IPS DF 6.9 (cell line): ENCODE data around the gene VWA8.

Experiments
- DNase-seq: peaks from one replicate; pipeline ENCODE4 v3.0.0-alpha.2; 2013; ENCODE audit warnings: low read depth, low spot score
- H3K27ac ChIP-seq: one replicate; pipeline ENCODE4 v1.5.1; 2013; ENCODE audit warnings: low read length, control low read depth
- H3K27me3 ChIP-seq: 2 replicates; pipeline ENCODE4 v1.6.1; 2013; ENCODE audit warnings: mild to moderate bottlenecking, low read length; ENCODE audit not compliant: control insufficient read depth, insufficient read depth
- H3K36me3 ChIP-seq: 2 replicates; pipeline ENCODE4 v1.6.1; 2013; ENCODE audit warnings: low read length; ENCODE audit not compliant: control insufficient read depth, insufficient read depth
- H3K4me1 ChIP-seq: 2 replicates; pipeline ENCODE4 v1.6.1; 2013; ENCODE audit warnings: low read length; ENCODE audit not compliant: control insufficient read depth, insufficient read depth
- H3K4me3 ChIP-seq: 2 replicates; pipeline ENCODE4 v1.5.1; 2013; ENCODE audit warnings: mild to moderate bottlenecking, low read length
- H3K9me3 ChIP-seq: 2 replicates; pipeline ENCODE4 v1.6.1; 2013; ENCODE audit warnings: low read length, inconsistent platforms; ENCODE audit not compliant: control insufficient read depth, insufficient read depth
- WGBS: extraction: QIAGEN DNeasy Blood & Tissue Kit; methylation state at CpG from one replicate; pipeline ENCODE4 v1.1.7; 2013; ENCODE audit warnings: mixed read lengths, missing lambda C conversion rate; ENCODE audit not compliant: insufficient read length, insufficient coverage; 5-methylcytosine and 5-hydroxymethylcytosine counted together

VWA8 gene

DNA sequence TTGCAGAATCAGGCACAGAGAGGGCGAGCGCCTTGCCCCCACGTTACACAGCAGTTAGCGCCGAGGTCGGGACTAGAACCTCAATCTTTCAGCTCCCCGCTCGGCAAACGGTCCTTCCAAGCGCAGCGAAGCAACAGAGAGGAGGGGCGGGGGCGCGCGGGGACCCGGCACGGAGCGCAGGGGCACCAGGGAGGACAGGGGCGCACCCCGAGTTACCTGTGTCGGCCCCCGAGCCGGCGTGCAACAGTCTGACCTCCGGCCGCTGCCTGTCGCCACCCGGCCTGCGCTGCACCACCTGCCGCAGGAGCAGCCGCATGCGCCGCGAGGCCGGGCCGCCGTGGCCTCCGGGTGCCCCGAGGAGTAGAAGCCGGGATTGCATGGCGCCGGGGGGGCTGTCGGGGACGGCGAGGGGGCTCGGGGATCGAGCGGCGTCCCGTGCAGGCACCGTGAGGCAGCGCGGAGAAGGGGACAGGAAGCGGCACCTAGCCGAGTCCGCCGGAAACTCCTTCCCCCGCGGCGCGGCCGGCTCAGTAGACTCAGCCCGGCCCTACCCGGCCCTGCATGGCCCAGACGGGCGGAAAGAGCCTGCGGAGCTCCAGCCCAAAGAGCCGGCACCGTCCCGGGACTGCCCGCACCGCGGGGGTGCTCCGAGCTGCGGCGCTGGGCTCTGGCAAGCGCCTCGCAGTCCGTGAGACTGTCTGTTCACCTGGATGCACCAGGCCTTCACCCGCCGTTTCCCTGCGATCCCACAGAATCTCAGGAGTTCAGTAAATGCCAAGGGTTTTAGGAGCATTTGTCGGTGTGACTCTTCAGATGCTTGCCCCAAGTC is at the start of gene VWA8:
Gene VWA8, minus strand, starts transcription at position 473 of the 829 bp plus-strand sequence. Its CDS starts 94 bp downstream, at position 379.
- DNase-seq: peak; percentile 61
- no CpG with 5 or more reads among the region's 83 CpGs for WGBS

DNA sequence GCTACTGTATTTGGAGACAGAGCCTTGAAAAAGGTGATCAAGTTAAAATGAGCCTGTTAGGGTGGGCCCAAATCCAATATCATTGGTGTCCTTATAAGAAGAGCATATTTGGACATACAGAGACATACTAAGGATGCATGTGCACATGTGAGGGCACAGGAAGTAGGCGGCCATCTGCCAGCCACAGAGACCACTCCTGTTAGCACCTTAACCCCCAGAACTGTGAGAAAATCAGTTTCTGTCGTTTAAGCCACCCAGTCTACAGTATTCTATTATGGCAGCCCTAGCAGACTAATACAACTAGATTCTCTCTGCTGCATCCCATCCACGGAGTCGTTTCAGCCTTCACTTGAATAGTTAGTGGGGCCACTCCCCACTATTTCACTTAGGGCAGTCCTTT is 48.1 kb upstream of the VWA8 start:
- no CpG with 5 or more reads among the region's 4 CpGs for WGBS
- no peaks in the 10 kb centered on the region for H3K27me3 ChIP-seq
- H3K9me3 ChIP-seq: no peaks in the 10 kb centered on the region
- DNase-seq: no peak
- H3K36me3 ChIP-seq: no peaks in the 10 kb centered on the region
- no peak overlapping the region for H3K27ac ChIP-seq
- peaks cover 4% of the 10 kb centered on the region for H3K4me1 ChIP-seq
- H3K4me3 ChIP-seq: no peak overlapping the region

More for the DNA sequence above, at the start of gene VWA8:
- H3K27me3 ChIP-seq: no peaks in the 10 kb centered on the region
- H3K4me1 ChIP-seq: no peaks in the 10 kb centered on the region; the same call in 1 of the 2 replicates
- no peaks in the 10 kb centered on the region for H3K36me3 ChIP-seq
- H3K27ac ChIP-seq: no peak within 1 kb of the TSS
- no peaks in the 10 kb centered on the region for H3K9me3 ChIP-seq
- H3K4me3 ChIP-seq: peak within 1 kb of the TSS; percentile 94

DNA sequence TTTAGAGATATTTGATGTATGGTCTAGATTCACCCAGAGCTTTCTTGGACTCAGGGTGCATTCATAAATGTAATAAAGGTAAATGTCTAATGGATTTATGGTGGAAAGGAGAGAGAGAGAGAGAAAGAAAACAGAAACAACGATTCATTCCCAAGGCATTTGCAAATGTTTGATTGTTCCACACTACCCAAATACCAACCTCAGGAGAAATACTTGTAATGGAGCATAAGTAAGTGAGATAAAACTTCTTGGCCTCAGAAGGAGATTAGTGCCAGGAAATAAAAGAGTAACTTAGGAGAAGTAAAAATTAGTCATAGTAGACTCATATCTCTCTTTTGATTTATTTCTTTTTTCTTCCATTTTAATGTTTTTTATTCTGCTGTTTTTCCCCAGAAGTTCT is 46.9 kb upstream of the VWA8 start:
- no peak overlapping the region for H3K4me3 ChIP-seq
- no CpG with 5 or more reads among the region's 1 CpG for WGBS
- no peaks in the 10 kb centered on the region for H3K27me3 ChIP-seq
- no peak overlapping the region for H3K27ac ChIP-seq
- peaks cover 4% of the 10 kb centered on the region for H3K4me1 ChIP-seq
- H3K9me3 ChIP-seq: no peaks in the 10 kb centered on the region
- DNase-seq: no peak
- no peaks in the 10 kb centered on the region for H3K36me3 ChIP-seq

DNA sequence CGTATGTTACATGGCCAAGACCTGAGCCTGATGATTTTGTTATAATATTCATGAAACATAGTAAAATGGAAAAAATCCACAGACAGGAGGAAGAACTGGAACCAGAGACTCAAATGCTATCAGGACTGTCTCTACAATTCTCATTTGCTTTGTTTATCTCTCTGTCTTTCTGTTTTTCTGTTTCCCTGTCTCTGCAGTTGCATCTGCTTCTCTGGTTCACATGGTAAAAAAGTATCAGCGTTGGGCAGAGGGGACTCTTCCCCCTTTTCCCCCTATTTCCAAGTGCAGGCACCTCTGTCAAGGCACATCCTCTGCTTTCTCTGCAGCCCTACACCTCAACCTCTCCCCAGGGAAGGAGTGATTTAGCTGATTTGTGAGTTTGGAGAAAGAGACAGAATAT is 41.2 kb upstream of the VWA8 start:
- DNase-seq: no peak
- H3K36me3 ChIP-seq: no peaks in the 10 kb centered on the region
- H3K27me3 ChIP-seq: no peaks in the 10 kb centered on the region
- H3K4me1 ChIP-seq: peaks cover 1% of the 10 kb centered on the region; the same call in 1 of the 2 replicates
- no CpG with 5 or more reads among the region's 2 CpGs for WGBS
- H3K27ac ChIP-seq: no peak overlapping the region
- H3K4me3 ChIP-seq: no peak overlapping the region
- no peaks in the 10 kb centered on the region for H3K9me3 ChIP-seq

DNA sequence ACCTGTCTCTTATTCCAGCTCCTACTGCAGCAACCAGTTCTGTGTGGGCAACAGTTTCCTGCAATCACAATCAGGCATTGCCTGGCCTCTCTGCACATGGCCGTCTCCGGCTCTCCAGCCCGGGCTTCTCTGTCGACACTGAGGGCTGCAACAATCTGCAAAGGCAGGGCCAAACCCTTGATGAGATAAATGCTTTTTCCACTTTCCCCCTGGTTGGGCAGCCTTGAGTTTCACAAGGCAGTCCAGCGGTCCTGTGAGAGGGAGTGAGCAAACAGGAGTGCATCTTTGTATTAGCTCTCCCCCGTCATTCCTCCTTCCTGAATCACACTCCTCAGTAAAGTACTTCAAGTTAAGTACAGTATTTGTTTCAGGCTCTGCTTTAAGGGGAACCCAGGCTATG is 40.7 kb upstream of the VWA8 start:
- Histone ChIP-seq H3K27ac (no peak overlapping the region), H3K9me3 (no peaks in the 10 kb centered on the region), H3K4me1 (peaks cover 1% of the 10 kb centered on the region; the same call in 1 of the 2 replicates), H3K36me3 (no peaks in the 10 kb centered on the region), H3K27me3 (no peaks in the 10 kb centered on the region), H3K4me3 (no peak overlapping the region)
- no peak for DNase-seq
- WGBS: no CpG with 5 or more reads among the region's 6 CpGs

DNA sequence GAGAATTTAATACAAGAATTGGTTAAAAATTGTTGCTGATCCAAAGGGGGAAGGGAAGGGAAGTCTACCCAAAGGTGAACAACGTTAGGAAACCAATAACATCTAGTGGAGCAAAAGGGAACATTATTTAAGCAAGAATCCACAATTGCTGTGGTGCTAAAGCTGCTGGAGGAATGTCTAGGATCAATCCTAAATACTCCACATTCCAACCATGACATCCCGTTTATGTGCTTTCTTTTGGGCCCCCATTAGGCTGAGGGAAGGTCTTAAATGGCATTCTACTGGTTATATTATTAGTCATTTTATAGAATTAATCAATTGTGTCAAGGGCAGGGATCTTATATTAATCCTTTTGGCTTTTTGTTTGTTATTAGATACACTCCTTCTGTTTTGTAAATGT is 39.9 kb upstream of the VWA8 start:
- no CpG with 5 or more reads among the region's 2 CpGs for WGBS
- Histone ChIP-seq H3K4me1 (peaks cover 1% of the 10 kb centered on the region; the same call in 1 of the 2 replicates), H3K27ac (no peak overlapping the region), H3K4me3 (no peak overlapping the region), H3K9me3 (no peaks in the 10 kb centered on the region), H3K36me3 (no peaks in the 10 kb centered on the region), H3K27me3 (no peaks in the 10 kb centered on the region)
- no peak for DNase-seq

DNA sequence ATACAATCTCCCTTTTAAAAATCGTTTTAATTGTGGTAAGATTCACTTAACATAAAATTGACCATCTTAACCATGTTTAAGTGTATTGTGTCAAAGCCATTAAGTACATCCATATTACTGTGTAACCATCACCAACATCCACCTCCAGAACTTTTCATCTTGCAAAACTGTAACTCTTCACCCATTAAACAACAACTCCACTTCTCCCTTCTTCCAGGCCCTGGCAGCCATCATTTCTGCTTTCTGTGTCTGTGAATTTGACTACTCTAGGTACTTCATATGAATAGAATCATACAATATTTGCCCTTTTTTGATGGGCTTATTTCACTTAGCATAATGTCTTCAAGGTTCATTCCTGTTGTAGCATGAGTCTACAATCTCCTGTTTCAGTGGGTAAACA is 36.5 kb upstream of the VWA8 start:
- Histone ChIP-seq H3K27ac (no peak overlapping the region), H3K9me3 (no peaks in the 10 kb centered on the region), H3K27me3 (no peaks in the 10 kb centered on the region), H3K36me3 (no peaks in the 10 kb centered on the region), H3K4me1 (peaks cover 1% of the 10 kb centered on the region; the same call in 1 of the 2 replicates), H3K4me3 (no peak overlapping the region)
- WGBS: no CpG with 5 or more reads among the region's 1 CpG
- no peak for DNase-seq

DNA sequence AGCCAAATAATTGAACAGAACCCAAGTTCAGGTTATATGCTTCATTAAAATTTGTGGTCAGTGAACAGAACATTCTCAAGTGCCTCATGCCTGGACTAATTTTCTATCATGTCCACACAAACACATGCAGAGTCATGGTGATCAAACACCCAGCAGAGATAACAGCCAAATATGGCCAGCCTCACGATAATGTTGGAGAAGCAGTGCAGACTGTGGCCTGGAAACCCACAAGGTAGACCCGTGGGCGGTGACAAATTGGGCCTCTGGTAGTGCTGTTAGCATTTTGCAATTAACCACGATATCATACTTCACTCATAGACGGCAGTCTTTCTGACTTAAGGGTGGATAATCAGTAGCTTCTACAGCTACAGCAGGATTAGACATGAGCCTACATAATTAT is 35.0 kb upstream of the VWA8 start:
- Histone ChIP-seq H3K27me3 (no peaks in the 10 kb centered on the region), H3K27ac (no peak overlapping the region), H3K9me3 (no peaks in the 10 kb centered on the region), H3K36me3 (no peaks in the 10 kb centered on the region), H3K4me1 (no peaks in the 10 kb centered on the region; the same call in 1 of the 2 replicates), H3K4me3 (no peak overlapping the region)
- WGBS: no CpG with 5 or more reads among the region's 5 CpGs
- no peak for DNase-seq

DNA sequence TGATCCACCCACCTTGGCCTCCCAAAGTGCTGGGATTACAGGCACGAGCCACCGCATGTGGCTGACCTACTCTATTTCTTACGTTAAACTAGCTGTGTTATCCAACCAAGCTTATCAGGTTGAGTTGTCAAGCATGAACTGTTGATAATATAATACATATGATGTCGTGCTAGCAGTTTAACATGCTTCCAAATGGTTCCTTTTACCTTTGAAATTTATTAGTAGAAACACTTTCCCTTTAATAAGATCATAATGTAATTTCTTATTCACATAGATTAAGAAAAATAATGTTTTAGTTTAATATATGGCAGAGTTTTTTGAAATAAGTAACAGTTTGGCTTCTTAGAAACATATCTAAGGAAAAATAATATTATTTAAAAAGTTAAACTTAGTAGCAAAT is 34.4 kb upstream of the VWA8 start:
- no peaks in the 10 kb centered on the region for H3K4me1 ChIP-seq
- WGBS: no CpG with 5 or more reads among the region's 4 CpGs
- H3K9me3 ChIP-seq: no peaks in the 10 kb centered on the region
- H3K27me3 ChIP-seq: no peaks in the 10 kb centered on the region
- no peak overlapping the region for H3K27ac ChIP-seq
- no peaks in the 10 kb centered on the region for H3K36me3 ChIP-seq
- no peak overlapping the region for H3K4me3 ChIP-seq
- no peak for DNase-seq

DNA sequence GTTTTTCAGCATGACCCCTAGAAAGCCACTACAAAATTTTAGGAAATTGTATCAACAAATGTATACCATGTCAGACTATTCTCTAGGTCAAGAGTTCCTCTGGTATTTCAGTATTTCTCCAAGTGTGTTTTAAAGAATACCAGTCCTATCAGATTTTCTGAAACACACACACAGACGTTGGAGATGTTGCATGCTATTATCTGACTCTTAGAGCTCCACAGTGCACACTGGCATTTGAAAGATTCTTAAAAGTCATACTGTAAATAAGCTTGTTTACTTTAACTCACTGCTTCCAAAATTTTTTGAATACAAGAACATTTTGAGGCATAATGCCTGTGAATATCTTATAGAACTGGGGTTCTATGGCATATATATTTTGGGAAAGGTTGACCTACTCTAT is 33.8 kb upstream of the VWA8 start:
- Histone ChIP-seq H3K27ac (no peak overlapping the region), H3K4me3 (no peak overlapping the region), H3K27me3 (no peaks in the 10 kb centered on the region), H3K36me3 (no peaks in the 10 kb centered on the region), H3K4me1 (no peaks in the 10 kb centered on the region), H3K9me3 (no peaks in the 10 kb centered on the region)
- no CpG with 5 or more reads among the region's 1 CpG for WGBS
- no peak for DNase-seq

DNA sequence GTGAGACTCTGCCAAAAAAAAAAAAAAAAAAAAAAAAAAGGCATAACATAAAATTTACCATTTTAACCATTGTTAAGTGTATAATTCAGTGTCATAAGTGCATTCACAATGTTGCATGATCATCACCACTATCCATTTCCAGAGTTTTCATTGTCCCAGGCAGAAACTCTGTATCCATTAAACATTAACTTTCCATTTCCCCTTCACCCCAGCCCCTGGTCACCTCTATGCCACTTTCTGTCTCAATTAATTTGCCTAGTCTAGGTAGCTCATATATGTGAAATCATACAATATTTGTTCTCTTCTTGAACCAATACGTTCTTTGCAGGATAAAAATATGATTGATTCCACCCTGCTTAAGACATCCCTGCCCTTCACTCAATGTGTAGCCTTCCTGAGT is 31.0 kb upstream of the VWA8 start:
- Histone ChIP-seq H3K27ac (no peak overlapping the region), H3K4me3 (no peak overlapping the region), H3K27me3 (no peaks in the 10 kb centered on the region), H3K9me3 (no peaks in the 10 kb centered on the region), H3K36me3 (no peaks in the 10 kb centered on the region), H3K4me1 (no peaks in the 10 kb centered on the region)
- WGBS: no CpG with 5 or more reads among the region's 1 CpG
- DNase-seq: no peak
